ENCODE data around the gene ATXN2.

The ATXN2 gene

DNA sequence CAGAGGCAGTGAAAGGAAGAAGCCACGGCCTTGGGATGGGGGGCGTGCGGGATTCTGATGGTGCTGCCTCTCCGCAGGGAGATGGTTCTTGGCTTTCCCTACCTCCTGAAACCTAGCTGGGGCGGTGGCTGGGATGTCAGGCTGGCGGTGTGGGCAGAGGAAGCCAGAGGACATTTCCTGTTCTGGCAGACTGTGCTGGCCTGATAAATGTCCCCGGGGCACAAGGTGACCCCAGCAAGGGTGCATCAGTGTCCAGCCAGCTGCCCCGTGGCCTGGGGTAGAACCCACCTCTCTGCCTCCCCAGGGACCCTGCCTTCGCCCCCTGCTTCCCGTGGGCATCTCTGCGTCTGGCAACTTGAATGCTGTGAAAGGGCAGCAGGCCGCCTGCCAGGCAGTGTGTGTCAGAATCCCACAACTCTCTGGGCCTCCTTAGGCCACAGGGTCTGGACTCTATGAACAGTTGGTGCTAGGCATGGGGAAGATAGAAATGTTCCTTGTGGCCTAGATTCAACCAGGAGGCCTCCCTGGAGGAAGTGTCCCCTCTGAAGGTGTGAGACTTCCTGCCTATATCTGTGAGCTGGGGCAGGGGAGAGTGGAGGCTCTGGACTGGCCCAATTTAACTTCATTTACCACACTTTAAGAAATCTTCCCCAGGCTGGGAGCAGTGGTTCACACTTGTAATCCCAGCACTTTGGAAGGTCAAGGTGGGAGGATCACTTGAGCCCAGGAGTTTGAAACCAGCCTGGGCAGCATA lies 188.5 kb downstream of the ATXN2 start:
- H4K8ac ChIP-seq (ENCODE audit: low read depth, low read length) = no peak overlapping the region
- H2BK15ac ChIP-seq (ENCODE audit: low read length) = no peak overlapping the region
- peak overlapping the region; percentile 77 for H2BK120ac ChIP-seq (ENCODE audit: low read depth, low read length)
- DNase-seq (ENCODE audit: low spot score) = no peak
- peak overlapping the region; percentile 85 for H2AK5ac ChIP-seq (ENCODE audit: low read depth, low read length)
- H3K18ac ChIP-seq (ENCODE audit: low read length) = peak overlapping the region; percentile 85
- H3K4ac ChIP-seq (ENCODE audit: low read length) = peak overlapping the region; percentile 85
- peaks cover 4% of the 10 kb centered on the region for H3K79me1 ChIP-seq (ENCODE audit: low read depth, low read length)
- H3K9ac ChIP-seq (ENCODE audit: low read depth, low read length, poor library complexity) = no peak overlapping the region
- H3K27me3 ChIP-seq (ENCODE audit: control insufficient read depth in 3 of 3, insufficient read depth in 3 of 3, low read depth in 1 of 3, low read length in 3 of 3) = no peaks in the 10 kb centered on the region
- no peak overlapping the region for H3K4me3 ChIP-seq (ENCODE audit: low read length in 2 of 2)
- H3K23ac ChIP-seq (ENCODE audit: low read depth, low read length, poor library complexity) = peak overlapping the region; percentile 69
- H3K14ac ChIP-seq (ENCODE audit: low read length) = peak overlapping the region; percentile 31
- no peaks in the 10 kb centered on the region for H3K9me3 ChIP-seq (replicated peaks in 1 of 2; ENCODE audit: control insufficient read depth in 2 of 2, insufficient read depth in 1 of 2, low read depth in 1 of 2, low read length in 2 of 2)
- H3K36me3 ChIP-seq (replicated peaks in 1 of 2; ENCODE audit: control insufficient read depth in 2 of 2, insufficient read depth in 2 of 2, low read length in 2 of 2) = no peaks in the 10 kb centered on the region
- no CpG with 5 or more reads among the region's 12 CpGs for WGBS, 2 donors (ENCODE audit: extremely low coverage in 2 of 2, insufficient read length in 2 of 2, insufficient replicate concordance in 1 of 2)
- H3K4me1 ChIP-seq (ENCODE audit: control insufficient read depth in 2 of 2, insufficient read depth in 1 of 2, low read depth in 1 of 2, low read length in 2 of 2) = peaks cover 30 to 43% of the 10 kb centered on the region in 2 donors
- no peak overlapping the region for H2AFZ ChIP-seq (ENCODE audit: low read length)
- H3K27ac ChIP-seq (replicated peaks; ENCODE audit: low read length) = no peak overlapping the region
- no peak overlapping the region for H3K4me2 ChIP-seq (ENCODE audit: insufficient read depth, low read length, poor library complexity, severe bottlenecking)
- no peak overlapping the region for H2BK12ac ChIP-seq (ENCODE audit: low read length)
- no peak overlapping the region for H4K91ac ChIP-seq (ENCODE audit: low read depth, low read length, poor library complexity)
- H2BK5ac ChIP-seq (ENCODE audit: low read length) = no peak overlapping the region

DNA sequence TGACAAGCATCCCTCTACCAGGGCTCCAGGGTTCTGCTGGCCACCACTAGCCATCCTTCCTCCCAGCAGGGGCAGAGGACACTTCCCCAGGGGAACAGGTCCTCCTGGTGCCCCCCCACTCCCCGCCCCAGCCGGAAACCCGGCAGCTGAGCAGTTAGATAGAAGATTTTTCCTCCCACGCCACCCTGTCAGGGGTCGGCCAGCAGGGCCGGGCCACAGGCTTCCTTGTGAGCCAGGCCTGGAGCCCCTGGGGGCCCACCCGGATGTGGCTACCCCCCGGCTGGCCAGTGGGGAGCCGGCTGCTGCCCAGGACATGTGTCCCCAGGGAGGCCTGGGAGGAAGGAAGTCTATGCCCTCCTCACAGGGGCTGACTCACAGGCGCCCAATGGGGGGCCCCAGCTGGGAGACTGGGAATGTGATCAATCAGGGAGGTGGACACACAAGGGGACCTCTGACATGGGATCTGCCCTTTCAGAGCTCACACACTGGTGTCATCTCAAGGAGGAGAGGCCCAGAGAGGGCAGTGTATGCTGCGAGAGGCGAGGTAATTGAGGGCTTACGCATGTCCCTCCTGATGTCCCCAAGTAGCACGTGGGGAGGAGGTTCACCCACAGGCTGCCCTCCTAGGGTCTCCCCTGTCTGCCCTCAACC lies 189.2 kb downstream of the ATXN2 start:
- Histone ChIP-seq H2AK5ac (ENCODE audit: low read depth, low read length) (peak overlapping the region; percentile 85), H4K91ac (ENCODE audit: low read depth, low read length, poor library complexity) (no peak overlapping the region), H3K14ac (ENCODE audit: low read length) (no peak overlapping the region), H2BK12ac (ENCODE audit: low read length) (no peak overlapping the region), H3K4me3 (ENCODE audit: low read length in 2 of 2) (no peak overlapping the region), H2BK5ac (ENCODE audit: low read length) (peak overlapping the region; percentile 76), H3K18ac (ENCODE audit: low read length) (peak overlapping the region; percentile 85), H2BK15ac (ENCODE audit: low read length) (peak overlapping the region; percentile 89), H3K4me1 (ENCODE audit: control insufficient read depth in 2 of 2, insufficient read depth in 1 of 2, low read depth in 1 of 2, low read length in 2 of 2) (peaks cover 30 to 43% of the 10 kb centered on the region in 2 donors), H3K9me3 (replicated peaks in 1 of 2; ENCODE audit: control insufficient read depth in 2 of 2, insufficient read depth in 1 of 2, low read depth in 1 of 2, low read length in 2 of 2) (no peaks in the 10 kb centered on the region), H2AFZ (ENCODE audit: low read length) (peak overlapping the region; percentile 25), H2BK120ac (ENCODE audit: low read depth, low read length) (peak overlapping the region; percentile 3), H3K27me3 (ENCODE audit: control insufficient read depth in 3 of 3, insufficient read depth in 3 of 3, low read depth in 1 of 3, low read length in 3 of 3) (no peaks in the 10 kb centered on the region), H4K8ac (ENCODE audit: low read depth, low read length) (no peak overlapping the region), H3K4me2 (ENCODE audit: insufficient read depth, low read length, poor library complexity, severe bottlenecking) (no peak overlapping the region), H3K79me1 (ENCODE audit: low read depth, low read length) (peaks cover 4% of the 10 kb centered on the region), H3K27ac (replicated peaks; ENCODE audit: low read length) (no peak overlapping the region), H3K36me3 (replicated peaks in 1 of 2; ENCODE audit: control insufficient read depth in 2 of 2, insufficient read depth in 2 of 2, low read length in 2 of 2) (no peaks in the 10 kb centered on the region), H3K23ac (ENCODE audit: low read depth, low read length, poor library complexity) (peak overlapping the region; percentile 69), H3K9ac (ENCODE audit: low read depth, low read length, poor library complexity) (peak overlapping the region; percentile 3), H3K4ac (ENCODE audit: low read length) (no peak overlapping the region)
- DNase-seq (ENCODE audit: low spot score) = no peak
- no CpG with 5 or more reads among the region's 14 CpGs for WGBS, 2 donors (ENCODE audit: extremely low coverage in 2 of 2, insufficient read length in 2 of 2, insufficient replicate concordance in 1 of 2)

DNA sequence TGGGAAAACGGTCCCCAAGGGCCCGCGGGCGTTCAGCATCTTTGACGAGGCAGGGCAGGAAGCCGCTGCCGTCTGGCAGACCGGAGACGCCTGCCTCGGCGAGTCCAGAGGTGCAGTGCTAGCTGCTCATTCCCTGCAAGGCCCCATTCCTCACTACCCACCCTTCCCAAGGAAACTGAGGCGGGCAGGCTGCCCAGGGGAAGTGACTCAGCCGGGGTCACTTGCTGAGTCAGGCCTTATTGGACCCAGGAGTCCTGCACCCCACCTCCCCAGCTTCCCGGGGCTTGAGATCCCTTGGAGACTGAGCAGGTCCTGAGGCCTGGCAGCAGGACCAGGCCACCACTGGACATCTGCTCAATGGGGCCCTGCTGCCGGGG lies 189.7 kb downstream of the ATXN2 start:
- Histone ChIP-seq H3K4me1 (ENCODE audit: control insufficient read depth in 2 of 2, insufficient read depth in 1 of 2, low read depth in 1 of 2, low read length in 2 of 2) (peaks cover 30 to 46% of the 10 kb centered on the region in 2 donors), H3K27me3 (ENCODE audit: control insufficient read depth in 3 of 3, insufficient read depth in 3 of 3, low read depth in 1 of 3, low read length in 3 of 3) (peaks cover 0 to 3% (median 0%) of the 10 kb centered on the region in 3 experiments), H2AK5ac (ENCODE audit: low read depth, low read length) (peak overlapping the region; percentile 85), H3K4ac (ENCODE audit: low read length) (no peak overlapping the region), H3K9ac (ENCODE audit: low read depth, low read length, poor library complexity) (peak overlapping the region; percentile 34), H3K9me3 (replicated peaks in 1 of 2; ENCODE audit: control insufficient read depth in 2 of 2, insufficient read depth in 1 of 2, low read depth in 1 of 2, low read length in 2 of 2) (no peaks in the 10 kb centered on the region), H3K14ac (ENCODE audit: low read length) (no peak overlapping the region), H3K27ac (replicated peaks; ENCODE audit: low read length) (no peak overlapping the region), H3K18ac (ENCODE audit: low read length) (peak overlapping the region; percentile 41), H2BK5ac (ENCODE audit: low read length) (peak overlapping the region; percentile 76), H3K36me3 (replicated peaks in 1 of 2; ENCODE audit: control insufficient read depth in 2 of 2, insufficient read depth in 2 of 2, low read length in 2 of 2) (no peaks in the 10 kb centered on the region), H2BK12ac (ENCODE audit: low read length) (no peak overlapping the region), H3K79me1 (ENCODE audit: low read depth, low read length) (peaks cover 4% of the 10 kb centered on the region), H3K23ac (ENCODE audit: low read depth, low read length, poor library complexity) (peak overlapping the region; percentile 61), H4K91ac (ENCODE audit: low read depth, low read length, poor library complexity) (no peak overlapping the region), H2AFZ (ENCODE audit: low read length) (no peak overlapping the region), H3K4me3 (ENCODE audit: low read length in 2 of 2) (no peak overlapping the region), H2BK120ac (ENCODE audit: low read depth, low read length) (peak overlapping the region; percentile 3), H2BK15ac (ENCODE audit: low read length) (peak overlapping the region; percentile 89), H3K4me2 (ENCODE audit: insufficient read depth, low read length, poor library complexity, severe bottlenecking) (no peak overlapping the region), H4K8ac (ENCODE audit: low read depth, low read length) (no peak overlapping the region)
- DNase-seq (ENCODE audit: low spot score) = no peak
- no CpG with 5 or more reads among the region's 15 CpGs for WGBS, 2 donors (ENCODE audit: extremely low coverage in 2 of 2, insufficient read length in 2 of 2, insufficient replicate concordance in 1 of 2)

DNA sequence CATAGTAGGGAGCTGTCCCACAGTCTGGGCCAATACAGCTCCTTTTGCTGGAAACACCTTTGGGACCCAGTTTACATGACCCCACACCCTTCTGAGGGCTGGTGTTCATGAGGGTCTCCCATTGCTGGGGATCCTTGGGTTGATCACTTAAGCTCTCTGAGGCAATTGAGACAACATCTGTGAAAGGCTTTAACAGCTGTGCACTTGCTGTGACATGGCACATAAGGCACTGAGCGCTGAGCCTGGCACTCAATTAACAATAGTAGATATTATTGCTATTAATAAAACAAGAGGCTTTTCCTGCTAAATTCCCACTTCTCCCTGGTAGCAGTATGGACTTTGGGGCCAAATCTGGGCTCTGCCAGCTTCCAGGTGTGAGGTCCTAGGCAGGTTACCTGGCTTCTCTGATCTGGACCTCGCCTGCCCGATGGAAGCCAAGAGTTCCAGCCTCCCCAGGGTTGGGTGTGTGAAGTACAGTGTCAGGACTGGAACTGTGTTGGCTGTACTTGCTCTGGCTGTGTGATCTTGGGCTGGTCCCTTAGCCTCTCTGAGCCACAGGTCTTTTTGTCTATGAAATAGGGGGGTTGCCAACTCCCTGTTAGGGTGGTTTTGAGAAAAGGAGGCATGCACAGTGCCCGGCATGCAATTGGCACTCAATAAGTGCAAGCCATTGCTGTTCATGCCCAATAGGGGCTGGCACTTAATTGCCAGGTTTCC lies 190.3 kb downstream of the ATXN2 start:
- Histone ChIP-seq H2BK12ac (ENCODE audit: low read length) (no peak overlapping the region), H2AFZ (ENCODE audit: low read length) (no peak overlapping the region), H3K18ac (ENCODE audit: low read length) (peak overlapping the region; percentile 41), H4K8ac (ENCODE audit: low read depth, low read length) (no peak overlapping the region), H3K9ac (ENCODE audit: low read depth, low read length, poor library complexity) (no peak overlapping the region), H2BK120ac (ENCODE audit: low read depth, low read length) (peak overlapping the region; percentile 3), H3K23ac (ENCODE audit: low read depth, low read length, poor library complexity) (peak overlapping the region; percentile 61), H3K4ac (ENCODE audit: low read length) (no peak overlapping the region), H3K4me1 (ENCODE audit: control insufficient read depth in 2 of 2, insufficient read depth in 1 of 2, low read depth in 1 of 2, low read length in 2 of 2) (peaks cover 30 to 46% of the 10 kb centered on the region in 2 donors), H3K4me2 (ENCODE audit: insufficient read depth, low read length, poor library complexity, severe bottlenecking) (no peak overlapping the region), H2BK15ac (ENCODE audit: low read length) (peak overlapping the region; percentile 89), H3K79me1 (ENCODE audit: low read depth, low read length) (peaks cover 4% of the 10 kb centered on the region), H2BK5ac (ENCODE audit: low read length) (peak overlapping the region; percentile 76), H3K14ac (ENCODE audit: low read length) (no peak overlapping the region), H3K27me3 (ENCODE audit: control insufficient read depth in 3 of 3, insufficient read depth in 3 of 3, low read depth in 1 of 3, low read length in 3 of 3) (peaks cover 0 to 9% (median 0%) of the 10 kb centered on the region in 3 experiments), H4K91ac (ENCODE audit: low read depth, low read length, poor library complexity) (no peak overlapping the region), H3K4me3 (ENCODE audit: low read length in 2 of 2) (no peak overlapping the region), H3K36me3 (replicated peaks in 1 of 2; ENCODE audit: control insufficient read depth in 2 of 2, insufficient read depth in 2 of 2, low read length in 2 of 2) (no peaks in the 10 kb centered on the region), H2AK5ac (ENCODE audit: low read depth, low read length) (peak overlapping the region; percentile 85), H3K27ac (replicated peaks; ENCODE audit: low read length) (no peak overlapping the region), H3K9me3 (replicated peaks in 1 of 2; ENCODE audit: control insufficient read depth in 2 of 2, insufficient read depth in 1 of 2, low read depth in 1 of 2, low read length in 2 of 2) (no peaks in the 10 kb centered on the region)
- WGBS, 2 donors (ENCODE audit: extremely low coverage in 2 of 2, insufficient read length in 2 of 2, insufficient replicate concordance in 1 of 2) = no CpG with 5 or more reads among the region's 4 CpGs
- no peak for DNase-seq (ENCODE audit: low spot score)
